HEK293T (cell line): ENCODE results near the gene TCOF1.

Source experiments
- ARNT ChIP-seq: fragments of 450-650 bp; IDR thresholded peaks from 2 replicates; pipeline ENCODE4 v1.6.1; 2017; ENCODE audit warnings: mild to moderate bottlenecking
- ELF4 ChIP-seq: fragments of 450-650 bp; IDR thresholded peaks from 2 replicates; pipeline ENCODE4 v1.6.1; 2017; ENCODE audit warnings: antibody characterized with exemption
- FOXA1 ChIP-seq: fragments of 450-650 bp; IDR thresholded peaks from 2 replicates; pipeline ENCODE4 v1.6.1; 2016; ENCODE audit warnings: mild to moderate bottlenecking
- FOXM1 ChIP-seq: fragments of 450-650 bp; IDR thresholded peaks from 2 replicates; pipeline ENCODE4 v1.6.1; 2017; ENCODE audit warnings: mild to moderate bottlenecking, borderline replicate concordance
- HDGF ChIP-seq: fragments of 450-650 bp; IDR thresholded peaks from 2 replicates; pipeline ENCODE4 v1.6.1; 2017; ENCODE audit warnings: antibody characterized with exemption, borderline replicate concordance
- L3MBTL2 ChIP-seq: fragments of 450-650 bp; conservative IDR thresholded peaks from 2 replicates; pipeline ENCODE4 v1.6.1; 2016; ENCODE audit warnings: mild to moderate bottlenecking
- LEF1 ChIP-seq: fragments of 450-650 bp; IDR thresholded peaks from 2 replicates; pipeline ENCODE4 v1.6.1; 2017; ENCODE audit warnings: mild to moderate bottlenecking, borderline replicate concordance
- NFRKB ChIP-seq: fragments of 450-650 bp; IDR thresholded peaks from 2 replicates; pipeline ENCODE4 v1.6.1; 2016; ENCODE audit warnings: mild to moderate bottlenecking, moderate library complexity
- SP1 ChIP-seq: fragments of 450-650 bp; IDR thresholded peaks from 2 replicates; pipeline ENCODE4 v1.6.1; 2017
- SUZ12 ChIP-seq: fragments of 450-650 bp; IDR thresholded peaks from 2 replicates; pipeline ENCODE4 v1.6.1; 2016; ENCODE audit warnings: mild to moderate bottlenecking
- TARDBP ChIP-seq: fragments of 450-650 bp; IDR thresholded peaks from 2 replicates; pipeline ENCODE4 v1.6.1; 2016
- ZNF384 ChIP-seq: fragments of 450-650 bp; IDR thresholded peaks from 2 replicates; pipeline ENCODE4 v1.6.1; 2016

DNA sequence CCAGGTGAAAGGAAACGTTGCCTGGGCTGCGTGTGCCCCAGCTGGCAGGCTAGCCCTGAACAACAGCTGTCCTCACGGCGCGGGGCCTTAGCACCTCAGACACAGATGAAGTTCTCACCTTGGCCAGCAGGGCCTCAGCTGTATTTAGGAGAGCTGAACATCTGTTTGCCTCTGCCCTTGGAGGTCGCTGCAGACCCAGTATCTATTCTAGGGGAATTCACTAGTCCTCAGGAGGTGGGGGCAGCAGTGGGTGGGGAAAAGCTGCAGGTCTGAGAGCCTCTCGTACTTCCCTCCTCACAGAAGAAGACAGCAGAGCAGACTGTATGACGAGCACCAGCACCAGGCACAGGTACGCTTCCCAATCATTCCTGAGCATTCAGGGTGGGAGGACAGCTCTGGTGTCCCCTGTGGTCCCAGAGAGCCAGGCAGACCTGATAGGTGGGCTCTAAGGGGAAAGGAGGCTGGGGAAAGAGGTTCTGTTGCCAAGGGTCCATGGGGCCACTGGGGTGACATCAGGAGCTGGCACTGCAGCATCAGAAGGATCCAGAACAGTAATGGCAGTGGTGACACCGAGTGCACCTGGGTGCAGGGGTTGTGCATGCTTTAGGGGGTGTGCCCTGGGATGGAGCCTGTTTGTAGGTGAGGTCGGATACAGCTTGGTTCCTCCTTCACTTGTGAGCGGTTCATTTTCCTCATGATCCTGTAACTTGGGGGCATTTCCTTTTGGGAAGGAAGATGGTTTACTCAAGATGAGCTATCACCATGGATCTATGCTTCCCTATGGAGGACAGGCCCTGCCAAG lies 41.4 kb downstream of the TCOF1 start:
- no peak for TF ChIP-seq ARNT
- TF ChIP-seq NFRKB, result no peak
- TF ChIP-seq SP1, result no peak
- no peak for TF ChIP-seq ELF4
- no peak for TF ChIP-seq L3MBTL2
- TF ChIP-seq SUZ12, result no peak
- no peak for TF ChIP-seq FOXM1
- no peak for TF ChIP-seq ZNF384
- TF ChIP-seq TARDBP, result no peak
- no peak for TF ChIP-seq FOXA1
- TF ChIP-seq LEF1, result no peak
- TF ChIP-seq HDGF, result no peak
